H9 (cell line): Measurements from ENCODE around the gene HPGD. TPM values are rescaled to one million over a fixed set of nuclear protein-coding genes. Genes with fewer than 3 reads are reported as not detected.

Source experiments
- DNase-seq: peaks from one replicate; pipeline ENCODE4 v3.0.0-alpha.2; 2017
- H2AFZ ChIP-seq: one replicate; pipeline ENCODE4 v1.6.1; 2013; ENCODE audit warnings: mild to moderate bottlenecking, low read length, control low read depth, moderate library complexity
- H2AK5ac ChIP-seq: 2 replicates; pipeline ENCODE4 v1.6.1; 2013; ENCODE audit warnings: low read length, control low read depth, mixed read lengths; ENCODE audit not compliant: insufficient read length
- H2BK120ac ChIP-seq: one replicate; pipeline ENCODE4 v1.6.1; 2013; ENCODE audit warnings: low read depth, mild to moderate bottlenecking, low read length, control low read depth, inconsistent platforms; ENCODE audit not compliant: poor library complexity, severe bottlenecking
- H2BK12ac ChIP-seq: 2 replicates; pipeline ENCODE4 v1.6.1; 2013; ENCODE audit warnings: low read length, control low read depth, mixed read lengths, low read depth; ENCODE audit not compliant: insufficient read length
- H2BK15ac ChIP-seq: 2 replicates; pipeline ENCODE4 v1.6.1; 2013; ENCODE audit warnings: low read depth, low read length, control low read depth
- H2BK20ac ChIP-seq: one replicate; pipeline ENCODE4 v1.6.1; 2013; ENCODE audit warnings: low read depth, mild to moderate bottlenecking, low read length, control low read depth, inconsistent platforms; ENCODE audit not compliant: poor library complexity, severe bottlenecking
- H2BK5ac ChIP-seq: 2 replicates; pipeline ENCODE4 v1.6.1; 2013; ENCODE audit warnings: low read length, control low read depth, mixed read lengths; ENCODE audit not compliant: insufficient read length
- H3K14ac ChIP-seq: 2 replicates; pipeline ENCODE4 v1.6.1; 2013; ENCODE audit warnings: low read length, control low read depth; ENCODE audit not compliant: insufficient read depth
- H3K18ac ChIP-seq: 2 replicates; pipeline ENCODE4 v1.6.1; 2013; ENCODE audit warnings: low read depth, mild to moderate bottlenecking, mixed read lengths, low read length, control low read depth; ENCODE audit not compliant: insufficient read length
- H3K23ac ChIP-seq: 2 replicates; pipeline ENCODE4 v1.6.1; 2013; ENCODE audit warnings: low read length, control low read depth, mixed read lengths, low read depth; ENCODE audit not compliant: insufficient read length
- H3K23me2 ChIP-seq: 2 replicates; pipeline ENCODE4 v1.6.1; 2013; ENCODE audit warnings: low read depth, mild to moderate bottlenecking, mixed read lengths, low read length, control low read depth; ENCODE audit not compliant: insufficient read length, poor library complexity, severe bottlenecking
- H3K27ac ChIP-seq: 2 replicates; pipeline ENCODE4 v1.5.1; 2013; ENCODE audit warnings: low read length, control low read depth, mixed read lengths, low read depth; ENCODE audit not compliant: insufficient read length
- H3K27me3 ChIP-seq: 2 replicates; pipeline ENCODE4 v1.6.1; 2013; ENCODE audit warnings: low read length, control low read depth, inconsistent platforms; ENCODE audit not compliant: insufficient read depth
- H3K4ac ChIP-seq: 2 replicates; pipeline ENCODE4 v1.6.1; 2013; ENCODE audit warnings: low read depth, mild to moderate bottlenecking, control low read depth, inconsistent platforms, low read length, moderate library complexity
- H3K4me1 ChIP-seq: 2 replicates; pipeline ENCODE4 v1.6.1; 2013; ENCODE audit warnings: low read length, control low read depth, inconsistent platforms; ENCODE audit not compliant: insufficient read depth
- H3K4me2 ChIP-seq: 2 replicates; pipeline ENCODE4 v1.6.1; 2013; ENCODE audit warnings: low read length, control low read depth, mixed read lengths; ENCODE audit not compliant: insufficient read length, insufficient read depth
- H3K56ac ChIP-seq: 2 replicates; pipeline ENCODE4 v1.6.1; 2013; ENCODE audit warnings: low read depth, mild to moderate bottlenecking, mixed read lengths, low read length, control low read depth; ENCODE audit not compliant: insufficient read length
- H3K79me1 ChIP-seq: 2 replicates; pipeline ENCODE4 v1.6.1; 2013; ENCODE audit warnings: low read depth, mild to moderate bottlenecking, moderate library complexity, low read length, control low read depth, inconsistent platforms; ENCODE audit not compliant: insufficient read depth, poor library complexity, severe bottlenecking
- H3K79me2 ChIP-seq: 2 replicates; pipeline ENCODE4 v1.6.1; 2013; ENCODE audit warnings: low read length, control low read depth, inconsistent platforms; ENCODE audit not compliant: insufficient read depth
- H3K9ac ChIP-seq: 2 replicates; pipeline ENCODE4 v1.6.1; 2013; ENCODE audit warnings: low read length, control low read depth, mixed read lengths; ENCODE audit not compliant: insufficient read length; ENCODE audit errors: extremely low read depth
- H3K9me3 ChIP-seq: one replicate; pipeline ENCODE4 v1.6.1; 2013; ENCODE audit warnings: low read depth, low read length, inconsistent platforms; ENCODE audit not compliant: control insufficient read depth
- H3T11ph ChIP-seq: one replicate; pipeline ENCODE4 v1.6.1; 2013; ENCODE audit warnings: mild to moderate bottlenecking, low read length, control low read depth, inconsistent platforms
- H4K20me1 ChIP-seq: one replicate; pipeline ENCODE4 v1.6.1; 2013; ENCODE audit not compliant: control insufficient read depth, insufficient read length, insufficient read depth
- H4K5ac ChIP-seq: 2 replicates; pipeline ENCODE4 v1.6.1; 2013; ENCODE audit warnings: low read depth, mild to moderate bottlenecking, mixed read lengths, low read length, control low read depth; ENCODE audit not compliant: insufficient read length
- H4K8ac ChIP-seq: replicated peaks from 2 replicates; pipeline ENCODE4 v1.6.1; 2013; ENCODE audit warnings: low read length, control low read depth, mixed read lengths, low read depth; ENCODE audit not compliant: insufficient read length
- H4K91ac ChIP-seq: 2 replicates; pipeline ENCODE4 v1.6.1; 2013; ENCODE audit warnings: low read depth, mild to moderate bottlenecking, moderate library complexity, mixed read lengths, low read length, control low read depth; ENCODE audit not compliant: insufficient read length
- H3K27ac Mint-ChIP-seq, 3 experiments: 2 replicates in 2 of 3; 3 replicates in 1 of 3; pipeline ENCODE4 v1.8.0; 2020 to 2021; ENCODE audit warnings: mixed read lengths in 3 of 3, mild to moderate bottlenecking in 1 of 3, moderate library complexity in 1 of 3
- H3K27me3 Mint-ChIP-seq: 2 replicates; pipeline ENCODE4 v1.8.0; 2021; ENCODE audit warnings: low read depth, mild to moderate bottlenecking, moderate library complexity, mixed read lengths
- H3K36me3 Mint-ChIP-seq, 3 experiments: 2 replicates in 2 of 3; 3 replicates in 1 of 3; pipeline ENCODE4 v1.8.0; 2020 to 2021; ENCODE audit warnings: low read depth in 3 of 3, mixed read lengths in 3 of 3; ENCODE audit not compliant: insufficient read depth in 1 of 3
- H3K4me1 Mint-ChIP-seq, 2 experiments: 2 replicates each; pipeline ENCODE4 v1.8.0; 2020; ENCODE audit warnings: mixed read lengths in 2 of 2
- H3K4me3 Mint-ChIP-seq, 2 experiments: 2 replicates in 1 of 2; 3 replicates in 1 of 2; pipeline ENCODE4 v1.8.0; 2020 to 2021; ENCODE audit warnings: mild to moderate bottlenecking in 2 of 2, mixed read lengths in 2 of 2, moderate library complexity in 1 of 2
- H3K9me3 Mint-ChIP-seq, 2 experiments: 2 replicates in 1 of 2; 3 replicates in 1 of 2; pipeline ENCODE4 v1.8.0; 2020; ENCODE audit warnings: mild to moderate bottlenecking in 2 of 2, mixed read lengths in 2 of 2, moderate library complexity in 1 of 2
- WGBS: extraction: QIAGEN DNeasy Blood & Tissue Kit; methylation state at CpG from one replicate; pipeline ENCODE4 v1.1.7; 2013; ENCODE audit warnings: missing lambda C conversion rate, low lambda C conversion rate, mixed read lengths; ENCODE audit not compliant: insufficient read length; ENCODE audit errors: extremely low coverage; 5-methylcytosine and 5-hydroxymethylcytosine counted together
- total RNA-seq: library from RNA; stranded (reverse); gene quantifications from 2 replicates; pipeline ENCODE4 v1.2.1, GENCODE V29; 2021
- TF ChIP-seq, protein P1 (sequence below): fragments of 200-600 bp; sonication (generic); conservative IDR thresholded peaks from 3 replicates; pipeline ENCODE4 v1.8.0; 2021; ENCODE audit warnings: antibody characterized with exemption, mild to moderate bottlenecking

Gene HPGD
- total RNA-seq, 1 experiment from 2014 or later = 16.8 TPM

DNA sequence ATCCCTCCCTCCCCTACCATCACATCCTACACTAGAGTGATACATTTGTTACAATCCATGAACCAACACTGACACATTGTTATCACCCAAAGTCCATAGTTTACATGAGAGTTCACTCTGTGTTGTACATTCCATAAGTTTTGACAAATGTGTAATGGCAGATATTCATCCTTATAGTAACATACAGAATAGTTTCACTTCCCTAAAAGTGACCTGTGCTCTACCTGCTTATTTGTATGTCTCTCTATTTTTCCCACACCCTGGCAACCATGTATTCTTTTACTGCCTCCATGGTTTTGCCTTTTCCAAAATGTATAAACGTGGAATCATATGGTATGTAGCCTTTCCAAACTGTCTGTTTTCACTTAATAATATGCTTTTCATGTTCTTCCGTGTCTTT lies 42.2 kb upstream of the HPGD start:
- H2BK5ac ChIP-seq = no peak overlapping the region

More for the DNA sequence above, 42.2 kb upstream of the HPGD start:
- Histone ChIP-seq H3T11ph (no peak overlapping the region), H3K4ac (no peak overlapping the region), H2BK120ac (no peak overlapping the region), H2BK15ac (no peak overlapping the region), H2BK20ac (no peak overlapping the region), H4K20me1 (no peaks in the 10 kb centered on the region), H3K23me2 (no peaks in the 10 kb centered on the region), H3K4me1 (peaks cover 5% of the 10 kb centered on the region; the same call in 1 of the 2 replicates), H3K9me3 (no peaks in the 10 kb centered on the region), H3K56ac (no peak overlapping the region), H2AFZ (no peak overlapping the region), H4K8ac (no peak overlapping the region), H2AK5ac (no peak overlapping the region), H4K5ac (no peak overlapping the region), H3K9ac (no peak overlapping the region), H3K18ac (no peak overlapping the region), H3K4me2 (no peak overlapping the region), H3K14ac (no peak overlapping the region), H3K79me2 (no peaks in the 10 kb centered on the region), H3K27ac (no peak overlapping the region), H3K79me1 (no peaks in the 10 kb centered on the region), H2BK12ac (no peak overlapping the region), H3K27me3 (no peaks in the 10 kb centered on the region), H4K91ac (no peak overlapping the region), H3K23ac (no peak overlapping the region)
- Mint-ChIP-seq H3K4me3 (no peak overlapping the region), H3K4me1 (peaks cover 49 to 51% of the 10 kb centered on the region in 2 experiments), H3K36me3 (peaks cover 6 to 7% (median 7%) of the 10 kb centered on the region in 3 experiments; a peak in 6 of 7 replicates), H3K27me3 (no peaks in the 10 kb centered on the region), H3K27ac (no peak overlapping the region), H3K9me3 (peaks cover 0 to 5% of the 10 kb centered on the region in 2 experiments; a peak in 4 of 5 replicates)
- DNase-seq = no peak
- TF ChIP-seq, protein P1, sequence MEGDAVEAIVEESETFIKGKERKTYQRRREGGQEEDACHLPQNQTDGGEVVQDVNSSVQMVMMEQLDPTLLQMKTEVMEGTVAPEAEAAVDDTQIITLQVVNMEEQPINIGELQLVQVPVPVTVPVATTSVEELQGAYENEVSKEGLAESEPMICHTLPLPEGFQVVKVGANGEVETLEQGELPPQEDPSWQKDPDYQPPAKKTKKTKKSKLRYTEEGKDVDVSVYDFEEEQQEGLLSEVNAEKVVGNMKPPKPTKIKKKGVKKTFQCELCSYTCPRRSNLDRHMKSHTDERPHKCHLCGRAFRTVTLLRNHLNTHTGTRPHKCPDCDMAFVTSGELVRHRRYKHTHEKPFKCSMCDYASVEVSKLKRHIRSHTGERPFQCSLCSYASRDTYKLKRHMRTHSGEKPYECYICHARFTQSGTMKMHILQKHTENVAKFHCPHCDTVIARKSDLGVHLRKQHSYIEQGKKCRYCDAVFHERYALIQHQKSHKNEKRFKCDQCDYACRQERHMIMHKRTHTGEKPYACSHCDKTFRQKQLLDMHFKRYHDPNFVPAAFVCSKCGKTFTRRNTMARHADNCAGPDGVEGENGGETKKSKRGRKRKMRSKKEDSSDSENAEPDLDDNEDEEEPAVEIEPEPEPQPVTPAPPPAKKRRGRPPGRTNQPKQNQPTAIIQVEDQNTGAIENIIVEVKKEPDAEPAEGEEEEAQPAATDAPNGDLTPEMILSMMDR = no peak
- no CpG with 5 or more reads among the region's 2 CpGs for WGBS
